ENCODE results near the gene FILIP1L. TPM values are rescaled to one million over a fixed set of nuclear protein-coding genes. Genes with fewer than 3 reads are reported as not detected.

FILIP1L gene
- total and polyA plus RNA-seq, 2 of the 13 experiments (the other 11 are each of a cell fraction or from before 2014, with no cell fraction given), result 8.1 to 187 TPM

GRCh38 chr3:99980606-99981005 lies 133.7 kb downstream of the FILIP1L start:
- in situ Hi-C loops (cut with HindIII; ENCODE audit: extremely low pct_ligation_motif_present, low pct_unique_long_range_greater_than_20kb), result no loop called here
- 0 out of 2 replicates have a peak, but pooled peaks cover 9% of the 10 kb centered on the region for H3K4me1 ChIP-seq (ENCODE audit: insufficient read depth, low read length)
- CTCF ChIA-PET (ENCODE audit: low intra/inter-chr PET ratio, low total read pairs), result no interaction called here
- no peak overlapping the region for H3K4me2 ChIP-seq (ENCODE audit: low read depth, low read length)
- TF ChIP-seq ZNF740 (CRISPR knock-in tag; IDR thresholded peaks at IDR 0.05), result no peak
- no peak for TF ChIP-seq ZIK1 (CRISPR knock-in tag; IDR thresholded peaks at IDR 0.05; ENCODE audit: borderline replicate concordance, low read depth)
- TF ChIP-seq MBNL3 (CRISPR knock-in tag; conservative IDR thresholded peaks at IDR 0.05), result no peak
- no peaks in the 10 kb centered on the region for H3K36me3 ChIP-seq (replicated peaks in 1 of 2; ENCODE audit: control insufficient read depth in 1 of 2, insufficient read depth in 2 of 2, low read length in 2 of 2)
- no peaks in the 10 kb centered on the region for H3K9me3 ChIP-seq (ENCODE audit: low read length)
- no peak for DNase-seq (ENCODE audit: low spot score)
- no peak overlapping the region for H3K27ac ChIP-seq (ENCODE audit: extremely low read length, insufficient read depth, low read length)
- H2AFZ ChIP-seq (ENCODE audit: low read length), result no peak overlapping the region
- no peaks in the 10 kb centered on the region for H3K79me2 ChIP-seq (ENCODE audit: insufficient read depth, low read length)
- no peak overlapping the region for H3K9ac ChIP-seq (ENCODE audit: insufficient read depth, low read depth, low read length)
- BruUV-seq (replicated peaks), result no TSS peak
- ATAC-seq, result no peak
- POLR2A ChIA-PET, result no interaction called here
- H3K27me3 ChIP-seq (ENCODE audit: control insufficient read depth in 1 of 2, insufficient read depth in 2 of 2, low read length in 2 of 2), result no peaks in the 10 kb centered on the region
- no peaks in the 10 kb centered on the region for H4K20me1 ChIP-seq (ENCODE audit: insufficient read depth, low read length)
- 98% methylated on average over 3 of the region's 3 CpGs for WGBS (ENCODE audit: low lambda C conversion rate)
- no peak for FAIRE-seq
- intact Hi-C loops (cut with micrococcal nuclease; ENCODE audit: unreplicated experiment), result no loop called here
- H3K4me3 ChIP-seq (replicated peaks in 1 of 3; ENCODE audit: insufficient read depth in 1 of 3, low read depth in 2 of 3, low read length in 3 of 3), result no peak overlapping the region

- DNase-seq (ENCODE audit: low spot score) (no peak), ATAC-seq (no peak)
These were observed 136.1 kb downstream of the FILIP1L start for GRCh38 chr3:99978221-99978620.

More at GRCh38 chr3:99978221-99978620, 136.1 kb downstream of the FILIP1L start:
- no peak overlapping the region for H3K4me3 ChIP-seq (replicated peaks in 1 of 3; ENCODE audit: insufficient read depth in 1 of 3, low read depth in 2 of 3, low read length in 3 of 3)
- POLR2A ChIA-PET, result no interaction called here
- no peak overlapping the region for H3K27ac ChIP-seq (ENCODE audit: extremely low read length, insufficient read depth, low read length)
- TF ChIP-seq NFIB (CRISPR knock-in tag; IDR thresholded peaks at IDR 0.05; ENCODE audit: borderline replicate concordance) (no peak), GABPA (IDR thresholded peaks at IDR 0.05; ENCODE audit: low read depth, low read length) (no peak), GABPA (CRISPR knock-in tag; IDR thresholded peaks at IDR 0.05; ENCODE audit: low read depth) (no peak), ZSCAN12 (CRISPR knock-in tag; IDR thresholded peaks at IDR 0.05) (no peak), THAP11 (CRISPR knock-in tag; IDR thresholded peaks at IDR 0.05) (no peak), ZNF441 (CRISPR knock-in tag; IDR thresholded peaks at IDR 0.05; ENCODE audit: borderline replicate concordance) (no peak), TCF7L2 (IDR thresholded peaks at IDR 0.05; ENCODE audit: low read depth, low read length) (no peak), ZBTB14 (CRISPR knock-in tag; IDR thresholded peaks at IDR 0.05) (no peak), ZNF616 (CRISPR knock-in tag; IDR thresholded peaks at IDR 0.05; ENCODE audit: low read depth) (no peak), ZNF337 (CRISPR knock-in tag; IDR thresholded peaks at IDR 0.05; ENCODE audit: borderline replicate concordance, low read depth) (no peak), ZNF567 (CRISPR knock-in tag; IDR thresholded peaks at IDR 0.05; ENCODE audit: borderline replicate concordance) (no peak), ZNF768 (CRISPR knock-in tag; IDR thresholded peaks at IDR 0.05) (no peak), ZNF451 (CRISPR knock-in tag; IDR thresholded peaks at IDR 0.05) (no peak), HOXA7 (CRISPR knock-in tag; IDR thresholded peaks at IDR 0.05) (no peak)
- H3K27me3 ChIP-seq (ENCODE audit: control insufficient read depth in 1 of 2, insufficient read depth in 2 of 2, low read length in 2 of 2), result no peaks in the 10 kb centered on the region
- no peak overlapping the region for H3K4me2 ChIP-seq (ENCODE audit: low read depth, low read length)
- H3K4me1 ChIP-seq (ENCODE audit: insufficient read depth, low read length), result no peaks in the 10 kb centered on the region
- H3K9ac ChIP-seq (ENCODE audit: insufficient read depth, low read depth, low read length), result no peak overlapping the region
- no peaks in the 10 kb centered on the region for H3K9me3 ChIP-seq (ENCODE audit: low read length)
- intact Hi-C loops (cut with micrococcal nuclease; ENCODE audit: unreplicated experiment) (no loop called here), in situ Hi-C loops (cut with HindIII; ENCODE audit: extremely low pct_ligation_motif_present, low pct_unique_long_range_greater_than_20kb) (no loop called here)
- no peaks in the 10 kb centered on the region for H3K36me3 ChIP-seq (replicated peaks in 1 of 2; ENCODE audit: control insufficient read depth in 1 of 2, insufficient read depth in 2 of 2, low read length in 2 of 2)
- no TSS peak for BruUV-seq (replicated peaks)
- H3K79me2 ChIP-seq (ENCODE audit: insufficient read depth, low read length), result no peaks in the 10 kb centered on the region
- no peak overlapping the region for H2AFZ ChIP-seq (ENCODE audit: low read length)
- FAIRE-seq, result no peak
- no peaks in the 10 kb centered on the region for H4K20me1 ChIP-seq (ENCODE audit: insufficient read depth, low read length)
- CTCF ChIA-PET (ENCODE audit: low intra/inter-chr PET ratio, low total read pairs), result no interaction called here
- WGBS (ENCODE audit: low lambda C conversion rate), result 92% methylated on average over 1 of the region's 1 CpG

Measured in HepG2 (cell line).